Mucosa of descending colon (tissue), 3 donors: Measurements from ENCODE around the gene POGLUT2. TPM values are rescaled to one million over a fixed set of nuclear protein-coding genes. Genes with fewer than 3 reads are reported as not detected.

Source experiments
- ATAC-seq: fragments of 200-7000 bp; cut with Tn5 transposase; one replicate; pipeline ENCODE4 v1.9.1; 2020; ENCODE audit warnings: mild to moderate bottlenecking, moderate library complexity
- DNase-seq, 3 donors: peaks; one replicate each; pipeline ENCODE4 v3.0.0-alpha.2; 2020
- H3K36me3 ChIP-seq: fragments of 200-600 bp; one replicate; pipeline ENCODE4 v1.8.0; 2021; ENCODE audit warnings: low read depth, mild to moderate bottlenecking
- H3K4me1 ChIP-seq: fragments of 200-600 bp; one replicate; pipeline ENCODE4 v1.8.0; 2021; ENCODE audit warnings: low read depth, mild to moderate bottlenecking
- H3K4me3 ChIP-seq: fragments of 200-600 bp; one replicate; pipeline ENCODE4 v1.8.0; 2021; ENCODE audit warnings: mild to moderate bottlenecking
- H3K9me3 ChIP-seq: fragments of 200-600 bp; one replicate; pipeline ENCODE4 v1.8.0; 2021; ENCODE audit warnings: mild to moderate bottlenecking
- CTCF ChIP-seq: fragments of 200-600 bp; IDR thresholded peaks from one replicate; pipeline ENCODE4 v1.8.0; 2022; ENCODE audit warnings: antibody characterized with exemption, mild to moderate bottlenecking
- intact Hi-C, 2 donors: fragments of 100-400 bp; cut with DNase I in 1 of 2; cut with micrococcal nuclease in 1 of 2; formaldehyde crosslinking; loops; one replicate each; pipeline versions ENCODE4 v1.11.0 to v1.11.1; 2022; cut with DNase I, micrococcal nuclease
- total RNA-seq, 3 donors: library from RNA; stranded (reverse); fragmentation: NEBNext Ultra II Directional in 2 of 3; extraction: Animal tissue kit (Norgen Biotek cat#: 25700) in 2 of 3; gene quantifications; one replicate each; pipeline versions ENCODE4 v1.2.1 to v1.2.4, GENCODE V29; 2021 to 2023
- donor health status: DM: no; HTN: no; CAD: no; lungs with moderate emphysema.
- donor health status: DM: no; HTN: no; CAD: no.
- donor health status: DM: no; HTN: yes; CAD: no.

The POGLUT2 gene
- total RNA-seq, 3 donors from 2014 or later: 0.72 to 3.9 (median 1.7) TPM

- H3K4me3 ChIP-seq: no peak overlapping the region
- DNase-seq (no peak), ATAC-seq (no peak)
- TF ChIP-seq CTCF: no peak
- no peaks in the 10 kb centered on the region for H3K9me3 ChIP-seq
- intact Hi-C loops: no loop called here
- H3K36me3 ChIP-seq: no peaks in the 10 kb centered on the region
- H3K4me1 ChIP-seq: no peaks in the 10 kb centered on the region
These were observed 6.9 kb upstream of the POGLUT2 start for GRCh38 chr13:102805680-102806079.

GRCh38 chr13:102800145-102801041, 1.6 kb upstream of the POGLUT2 start:
- DNase-seq: peak; percentile 87 to 93 (median 88)
- H3K9me3 ChIP-seq: no peaks in the 10 kb centered on the region
- peaks cover 10% of the 10 kb centered on the region for H3K4me1 ChIP-seq
- TF ChIP-seq CTCF: peak; percentile 66
- H3K36me3 ChIP-seq: no peaks in the 10 kb centered on the region
- ATAC-seq: peak; percentile 90
- intact Hi-C loops: no loop called here
- H3K4me3 ChIP-seq: peak overlapping the region; percentile 50

- DNase-seq (peak in 1 of 3 donors; percentile 61), ATAC-seq (peak; percentile 44)
- peak overlapping the region; percentile 50 for H3K4me3 ChIP-seq
- no peaks in the 10 kb centered on the region for H3K36me3 ChIP-seq
- H3K4me1 ChIP-seq: peaks cover 10% of the 10 kb centered on the region
- no peak for TF ChIP-seq CTCF
- intact Hi-C loops: no loop called here
- H3K9me3 ChIP-seq: no peaks in the 10 kb centered on the region
These were observed 809 bp upstream of the POGLUT2 start for GRCh38 chr13:102799426-102800144.

- Histone ChIP-seq H3K36me3 (no peaks in the 10 kb centered on the region), H3K9me3 (no peaks in the 10 kb centered on the region), H3K4me3 (no peak overlapping the region), H3K4me1 (peaks cover 9% of the 10 kb centered on the region)
- ATAC-seq (no peak), DNase-seq (no peak)
- TF ChIP-seq CTCF: no peak
- intact Hi-C loops: no loop called here
These were observed 5.0 kb downstream of the POGLUT2 start for GRCh38 chr13:102793611-102794355.

GRCh38 chr13:102792396-102792795, 6.4 kb downstream of the POGLUT2 start:
- H3K9me3 ChIP-seq: no peaks in the 10 kb centered on the region
- ATAC-seq (no peak), DNase-seq (no peak)
- H3K4me1 ChIP-seq: no peaks in the 10 kb centered on the region
- H3K4me3 ChIP-seq: no peak overlapping the region
- TF ChIP-seq CTCF: no peak
- H3K36me3 ChIP-seq: no peaks in the 10 kb centered on the region
- intact Hi-C loops: no loop called here
